GM10266 (cell line): ENCODE data around the gene SETD5.

Source experiments
- DNase-seq: peaks from one replicate; pipeline ENCODE4 v3.0.0; 2012; ENCODE audit errors: extremely low spot score
- TF ChIP-seq, protein P1 (sequence below): IDR thresholded peaks from 2 replicates; pipeline ENCODE4 v1.5.1; 2012; ENCODE audit warnings: mild to moderate bottlenecking, low read depth; ENCODE audit not compliant: control insufficient read depth, insufficient read depth; ENCODE audit errors: missing control alignments

SETD5 gene

DNA sequence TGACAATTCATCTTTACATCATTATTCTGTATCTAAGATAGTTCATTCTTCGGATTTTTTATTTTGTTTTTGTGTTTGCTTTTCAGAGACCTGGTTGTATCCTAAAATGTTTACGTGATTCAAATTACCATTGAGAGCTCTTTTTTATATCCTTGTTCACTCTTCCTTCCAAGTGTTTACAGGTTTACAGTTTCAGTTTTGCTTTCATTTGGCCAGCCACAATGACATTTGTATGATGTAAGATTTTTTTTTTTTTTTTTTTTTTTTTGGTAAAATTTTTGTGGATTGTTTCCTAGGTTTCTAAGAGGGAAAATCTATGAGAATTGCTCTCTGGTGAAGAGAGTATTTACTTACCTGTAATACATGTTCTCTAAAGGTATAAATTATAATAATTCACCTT lies 55.0 kb downstream of the SETD5 start:
- DNase-seq, result no peak
- TF ChIP-seq, protein P1, sequence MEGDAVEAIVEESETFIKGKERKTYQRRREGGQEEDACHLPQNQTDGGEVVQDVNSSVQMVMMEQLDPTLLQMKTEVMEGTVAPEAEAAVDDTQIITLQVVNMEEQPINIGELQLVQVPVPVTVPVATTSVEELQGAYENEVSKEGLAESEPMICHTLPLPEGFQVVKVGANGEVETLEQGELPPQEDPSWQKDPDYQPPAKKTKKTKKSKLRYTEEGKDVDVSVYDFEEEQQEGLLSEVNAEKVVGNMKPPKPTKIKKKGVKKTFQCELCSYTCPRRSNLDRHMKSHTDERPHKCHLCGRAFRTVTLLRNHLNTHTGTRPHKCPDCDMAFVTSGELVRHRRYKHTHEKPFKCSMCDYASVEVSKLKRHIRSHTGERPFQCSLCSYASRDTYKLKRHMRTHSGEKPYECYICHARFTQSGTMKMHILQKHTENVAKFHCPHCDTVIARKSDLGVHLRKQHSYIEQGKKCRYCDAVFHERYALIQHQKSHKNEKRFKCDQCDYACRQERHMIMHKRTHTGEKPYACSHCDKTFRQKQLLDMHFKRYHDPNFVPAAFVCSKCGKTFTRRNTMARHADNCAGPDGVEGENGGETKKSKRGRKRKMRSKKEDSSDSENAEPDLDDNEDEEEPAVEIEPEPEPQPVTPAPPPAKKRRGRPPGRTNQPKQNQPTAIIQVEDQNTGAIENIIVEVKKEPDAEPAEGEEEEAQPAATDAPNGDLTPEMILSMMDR, result no peak

DNA sequence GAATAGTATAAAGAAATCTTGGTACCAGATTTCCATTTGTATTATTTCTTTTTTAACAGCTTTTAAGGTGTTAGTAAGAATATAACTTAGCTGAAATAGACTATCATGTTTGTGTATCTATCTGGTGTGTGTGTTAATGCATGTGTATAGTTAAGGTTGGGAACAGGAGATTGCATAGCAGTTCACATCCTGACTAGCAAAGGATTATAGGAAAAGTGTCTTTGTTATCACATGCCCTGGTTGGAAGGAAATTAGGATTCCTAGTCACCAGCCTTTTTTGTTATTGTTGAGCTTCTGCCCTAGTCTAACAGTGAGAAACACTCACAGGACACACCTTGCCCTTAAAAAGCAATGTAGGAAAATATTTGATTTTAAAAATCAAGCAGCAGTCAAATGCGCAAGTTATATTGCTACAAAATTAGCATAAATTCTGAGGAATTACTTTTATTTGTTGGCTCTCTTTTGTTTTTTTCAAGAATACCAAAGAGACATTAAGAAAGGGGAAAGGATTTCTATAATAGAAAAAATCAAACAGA lies 58.2 kb downstream of the SETD5 start:
- no peak for DNase-seq
- TF ChIP-seq, protein P1, result no peak

DNA sequence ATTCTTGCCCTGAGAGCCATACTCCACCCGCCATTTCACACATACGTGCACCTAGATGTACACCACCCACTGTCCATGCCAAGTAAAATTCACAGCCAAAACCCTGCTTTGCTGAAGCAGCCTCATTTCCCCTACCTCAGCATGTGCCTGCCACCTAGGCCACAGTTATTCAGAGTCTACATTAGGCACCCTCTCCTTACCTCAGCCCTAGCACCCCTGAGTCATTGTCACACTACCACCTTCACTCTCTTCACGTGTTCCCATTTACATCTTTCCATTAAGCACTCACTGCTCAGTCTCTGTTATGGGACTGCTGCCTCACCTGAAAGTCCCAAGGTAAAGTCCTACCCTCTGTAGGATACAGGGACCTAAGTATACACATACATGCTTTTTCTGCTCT lies 70.0 kb downstream of the SETD5 start:
- no peak for DNase-seq
- TF ChIP-seq, protein P1, result no peak

- TF ChIP-seq, protein P1, result no peak
- no peak for DNase-seq
Measured at GRCh38 chr3:9468460-9468859, 71.0 kb downstream of the SETD5 start.

DNA sequence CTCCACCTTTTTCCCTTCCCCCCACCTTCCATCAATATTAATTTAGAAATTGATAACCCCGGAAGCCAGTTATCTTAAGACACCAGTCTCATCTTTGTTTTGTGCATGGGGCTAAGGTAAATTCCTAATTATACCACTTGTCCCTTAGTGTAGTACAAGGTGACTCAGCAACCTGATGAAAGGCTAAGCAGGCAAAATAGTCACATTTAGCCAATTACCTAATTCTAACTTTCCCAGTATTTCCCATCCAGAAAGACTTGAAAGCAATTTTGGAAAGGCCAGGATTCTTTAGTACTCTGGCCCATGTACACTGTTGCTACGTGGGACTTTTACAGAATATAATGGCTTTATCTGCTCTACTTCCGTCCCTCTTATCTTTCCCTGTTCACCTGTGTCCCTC lies 72.6 kb downstream of the SETD5 start:
- DNase-seq, result no peak
- TF ChIP-seq, protein P1, result no peak

GRCh38 chr3:9473496-9474065 lies 76.2 kb downstream of the SETD5 start:
- no peak for DNase-seq
- TF ChIP-seq, protein P1, result no peak

- no peak for DNase-seq
- TF ChIP-seq, protein P1, result no peak
Measured at GRCh38 chr3:9474482-9474881, 77.1 kb downstream of the SETD5 start.
